GM12878 (cell line): ENCODE data around the gene KDM4C. TPM values are rescaled to one million over a fixed set of nuclear protein-coding genes. Genes with fewer than 3 reads are reported as not detected.

Experiments
- CBX5 ChIP-seq: sonication (generic); IDR thresholded peaks from 2 replicates; pipeline ENCODE4 v1.6.1; 2016; ENCODE audit warnings: low read depth, moderate library complexity, mild to moderate bottlenecking, inconsistent platforms
- CEBPZ ChIP-seq: fragments of 150-350 bp; IDR thresholded peaks from 2 replicates; pipeline ENCODE4 v1.6.1; 2016; ENCODE audit warnings: low read depth, low read length
- ELK1 ChIP-seq: IDR thresholded peaks from 2 replicates; pipeline ENCODE4 v1.6.1; 2012; ENCODE audit warnings: low read depth, low read length, improper control_type of control experiment
- EP300 ChIP-seq, 2 experiments: fragments of 150-350 bp in 1 of 2; IDR thresholded peaks; 2 replicates each; pipeline ENCODE4 v1.6.1; 2011 to 2012; ENCODE audit warnings: low read depth in 2 of 2, low read length in 2 of 2, borderline replicate concordance in 1 of 2, improper control_type of control experiment in 1 of 2, inconsistent platforms in 1 of 2; ENCODE audit not compliant: control insufficient read depth in 1 of 2
- ETV6 ChIP-seq, 2 experiments: fragments of 450-650 bp in 1 of 2; IDR thresholded peaks in 1 of 2; conservative IDR thresholded peaks in 1 of 2; 2 replicates each; pipeline ENCODE4 v1.6.1; 2014; ENCODE audit warnings: antibody characterized with exemption in 1 of 2, borderline replicate concordance in 1 of 2, low read depth in 1 of 2, mild to moderate bottlenecking in 1 of 2, moderate library complexity in 1 of 2
- HSF1 ChIP-seq: fragments of 150-350 bp; IDR thresholded peaks from 2 replicates; pipeline ENCODE4 v1.6.1; 2014; ENCODE audit warnings: mild to moderate bottlenecking, low read depth, low read length
- LARP7 ChIP-seq: fragments of 450-650 bp; IDR thresholded peaks from 2 replicates; pipeline ENCODE4 v1.6.1; 2017; ENCODE audit warnings: mild to moderate bottlenecking
- MEF2A ChIP-seq: IDR thresholded peaks from 2 replicates; pipeline ENCODE4 v1.6.1; 2011; ENCODE audit warnings: low read depth, mild to moderate bottlenecking, low read length, moderate library complexity; ENCODE audit not compliant: insufficient read depth
- NBN ChIP-seq: fragments of 450-650 bp; IDR thresholded peaks from 2 replicates; pipeline ENCODE4 v1.6.1; 2016
- NR2F1 ChIP-seq: fragments of 450-650 bp; conservative IDR thresholded peaks from 2 replicates; pipeline ENCODE4 v1.6.1; 2017; ENCODE audit warnings: mild to moderate bottlenecking
- PAX5 ChIP-seq: IDR thresholded peaks from 2 replicates; pipeline ENCODE4 v1.6.1; 2011; ENCODE audit warnings: low read depth, low read length, borderline replicate concordance
- RAD21 ChIP-seq: IDR thresholded peaks from 2 replicates; pipeline ENCODE4 v1.6.1; 2011; ENCODE audit warnings: mild to moderate bottlenecking, low read depth, low read length, moderate library complexity; ENCODE audit not compliant: insufficient read depth
- RBBP5 ChIP-seq: fragments of 200-600 bp; sonication (generic); conservative IDR thresholded peaks from 2 replicates; pipeline ENCODE4 v1.6.1; 2016
- STAT3 ChIP-seq: IDR thresholded peaks from 2 replicates; pipeline ENCODE4 v1.6.1; 2011; ENCODE audit warnings: low read depth, low read length, improper control_type of control experiment
- USF2 ChIP-seq: IDR thresholded peaks from 2 replicates; pipeline ENCODE4 v1.6.1; 2011; ENCODE audit warnings: low read depth, low read length, improper control_type of control experiment, borderline replicate concordance
- YBX1 ChIP-seq: fragments of 450-650 bp; IDR thresholded peaks from 2 replicates; pipeline ENCODE4 v1.6.1; 2016; ENCODE audit warnings: antibody characterized with exemption
- ZNF592 ChIP-seq: fragments of 450-650 bp; IDR thresholded peaks from 2 replicates; pipeline ENCODE4 v1.6.1; 2017; ENCODE audit warnings: mild to moderate bottlenecking, moderate library complexity
- polyA plus RNA-seq, 11 experiments: library from polyadenylated mRNA; depleted of rRNA in 4 of 11; unstranded in 6 of 11; stranded (reverse) in 5 of 11; fragments of >200 nt; fragmentation: Nextera tagmentation in 4 of 11; fragmentation: Illumina TruSeq in 1 of 11; extraction: Ambion mirVana in 4 of 11; extraction: Trizol in 1 of 11; gene quantifications; 1 replicate in 1 of 11; 2 replicates in 10 of 11; pipeline versions ENCODE4 v1.2.1 to v1.2.3, GENCODE V29; 2011 to 2016; ENCODE audit warnings: inconsistent platforms in 2 of 11, missing spikeins in 2 of 11, low read depth in 1 of 11
- total RNA-seq, 4 experiments: library from RNA; depleted of rRNA in 3 of 4; stranded (reverse); fragments of >200 nt in 3 of 4; fragmentation: Illumina TruSeq in 1 of 4; extraction: Trizol in 1 of 4; gene quantifications; 2 replicates each; pipeline versions ENCODE4 v1.2.1 to v1.2.3, GENCODE V29; 2013 to 2021

The KDM4C gene
- total and polyA plus RNA-seq, 10 of the 15 experiments (the other 5 are each of a cell fraction or from before 2014, with no cell fraction given): 6.8 to 41.2 (median 20.1) TPM

GRCh38 chr9:6757456-6758247, at the start of gene KDM4C (continued):
- no peak for TF ChIP-seq CEBPZ
- TF ChIP-seq STAT3: no peak
- no peak for TF ChIP-seq RBBP5
- peak in 1 of 2 experiments; percentile 65; a peak in 1 of 4 replicates for TF ChIP-seq ETV6 (conservative IDR thresholded peaks at IDR 0.05 in 1 of 2, IDR thresholded peaks at IDR 0.05 in 1 of 2; ENCODE audit: borderline replicate concordance in 1 of 2, low read depth in 1 of 2)
- no peak for TF ChIP-seq ZNF592
- no peak for TF ChIP-seq HSF1
- TF ChIP-seq NR2F1: peak; percentile 62
- TF ChIP-seq RAD21: no peak
- no peak; the same call in 1 of the 2 replicates for TF ChIP-seq MEF2A
- TF ChIP-seq CBX5: no peak
- peak; percentile 99 for TF ChIP-seq USF2
- no peak; the same call in 1 of the 2 replicates for TF ChIP-seq PAX5
- no peak; the same call in none of the 2 replicates for TF ChIP-seq LARP7
- peak; percentile 84 for TF ChIP-seq NBN
- no peak for TF ChIP-seq YBX1
- peak in 1 of 2 experiments; percentile 54; a peak in 2 of 4 replicates for TF ChIP-seq EP300 (IDR thresholded peaks at IDR 0.05; ENCODE audit: borderline replicate concordance in 1 of 2, control insufficient read depth in 1 of 2, low read depth in 2 of 2, low read length in 2 of 2)
- peak; percentile 66 for TF ChIP-seq ELK1
